H1 (cell line): ENCODE results near the gene TSHZ2. TPM values are rescaled to one million over a fixed set of nuclear protein-coding genes. Genes with fewer than 3 reads are reported as not detected.

ENCODE experiments used
- CTCF ChIA-PET: fragments of 300-600 bp; sonication (Branson Sonifier 250); formaldehyde crosslinking; loops from one replicate; lab custom pipeline; 2021; ENCODE audit not compliant: partially characterized antibody; lab: Charles Lee
- POLR2A ChIA-PET: fragments of 300-600 bp; sonication (Branson Sonifier 250); formaldehyde crosslinking; loops from one replicate; lab custom pipeline; 2021; ENCODE audit warnings: inconsistent platforms; ENCODE audit not compliant: partially characterized antibody; lab: Charles Lee
- DNase-seq, 2 experiments: peaks; one replicate each; pipeline versions ENCODE4 v3.0.0 to v3.0.0-alpha.2; 2010 to 2022; ENCODE audit warnings: low spot score in 2 of 2, low read depth in 1 of 2, mixed read lengths in 1 of 2
- FAIRE-seq: peaks from 2 replicates; lab custom pipeline; 2011; peaks lifted over from hg19 to GRCh38; lab: Jason Lieb, UNC
- H2AFZ ChIP-seq: 2 replicates; pipeline ENCODE4 v1.8.1; 2012; ENCODE audit warnings: low read length, inconsistent platforms
- H2AK5ac ChIP-seq: 2 replicates; pipeline ENCODE4 v1.6.1; 2013; ENCODE audit warnings: low read depth, low read length
- H2BK120ac ChIP-seq: replicated peaks from 2 replicates; pipeline ENCODE3; 2013; ENCODE audit warnings: low read depth, low read length, inconsistent platforms
- H2BK12ac ChIP-seq: 2 replicates; pipeline ENCODE4 v1.6.1; 2013; ENCODE audit warnings: low read depth, low read length
- H2BK15ac ChIP-seq: 2 replicates; pipeline ENCODE4 v1.6.1; 2013; ENCODE audit warnings: low read length
- H2BK20ac ChIP-seq: 2 replicates; pipeline ENCODE4 v1.6.1; 2013; ENCODE audit warnings: low read length
- H2BK5ac ChIP-seq: 2 replicates; pipeline ENCODE4 v1.6.1; 2013; ENCODE audit warnings: low read depth, low read length
- H3K14ac ChIP-seq: 2 replicates; pipeline ENCODE4 v1.6.1; 2013; ENCODE audit warnings: inconsistent platforms; ENCODE audit not compliant: insufficient read length
- H3K18ac ChIP-seq: 2 replicates; pipeline ENCODE4 v1.6.1; 2013; ENCODE audit warnings: low read length; ENCODE audit errors: extremely low read depth
- H3K23ac ChIP-seq: 2 replicates; pipeline ENCODE4 v1.6.1; 2013; ENCODE audit warnings: inconsistent platforms; ENCODE audit not compliant: insufficient read length
- H3K23me2 ChIP-seq: 2 replicates; pipeline ENCODE4 v1.6.1; 2013; ENCODE audit warnings: low read depth, low read length
- H3K27ac ChIP-seq: 2 replicates; pipeline ENCODE4 v1.6.1; 2011; ENCODE audit warnings: low read depth, low read length, inconsistent platforms
- H3K27me3 ChIP-seq, 4 experiments: replicated peaks in 1 of 4; 1 replicate in 1 of 4; 2 replicates in 3 of 4; pipeline versions ENCODE4 v1.6.1 to v1.8.1; 2011 to 2013; ENCODE audit warnings: low read length in 3 of 4, mild to moderate bottlenecking in 3 of 4, inconsistent platforms in 2 of 4, mixed read lengths in 2 of 4, moderate library complexity in 1 of 4; ENCODE audit not compliant: control insufficient read depth in 3 of 4, insufficient read depth in 3 of 4; ENCODE audit errors: extremely low read depth in 1 of 4
- H3K36me3 ChIP-seq, 4 experiments: 2 replicates each; pipeline versions ENCODE4 v1.6.1 to v1.8.1; 2011 to 2013; ENCODE audit warnings: mild to moderate bottlenecking in 4 of 4, low read length in 3 of 4, moderate library complexity in 2 of 4, control low read depth in 1 of 4, inconsistent platforms in 1 of 4; ENCODE audit not compliant: insufficient read depth in 4 of 4, control insufficient read depth in 2 of 4
- H3K4ac ChIP-seq: replicated peaks from 2 replicates; pipeline ENCODE3; 2013; ENCODE audit warnings: low read length, low read depth, mixed read lengths, inconsistent platforms; ENCODE audit not compliant: insufficient read length
- H3K4me1 ChIP-seq, 4 experiments: replicated peaks in 1 of 4; 1 replicate in 1 of 4; 2 replicates in 3 of 4; pipeline versions ENCODE4 v1.6.1 to v1.8.1; 2011 to 2013; ENCODE audit warnings: low read length in 3 of 4, inconsistent platforms in 2 of 4, mixed read lengths in 1 of 4; ENCODE audit not compliant: insufficient read depth in 4 of 4, control insufficient read depth in 3 of 4
- H3K4me2 ChIP-seq, 2 experiments: 2 replicates each; pipeline versions ENCODE4 v1.6.1 to v1.8.1; 2011 to 2013; ENCODE audit warnings: low read depth in 2 of 2, low read length in 2 of 2, control low read depth in 1 of 2, inconsistent platforms in 1 of 2, mild to moderate bottlenecking in 1 of 2; ENCODE audit not compliant: insufficient read depth in 1 of 2
- H3K4me3 ChIP-seq, 4 experiments: fragments of 200-600, 300-600 bp in 1 of 4; sonication (generic), shearing (Covaris generic), sonication (Bioruptor Twin) in 1 of 4; 2 replicates each; pipeline versions ENCODE4 v1.5.1 to v1.8.1; 2011 to 2016; ENCODE audit warnings: low read length in 4 of 4, low read depth in 3 of 4, control low read depth in 2 of 4, inconsistent platforms in 2 of 4, mild to moderate bottlenecking in 2 of 4, mixed read lengths in 1 of 4, moderate library complexity in 1 of 4; ENCODE audit not compliant: insufficient read depth in 2 of 4; ENCODE audit errors: extremely low read depth in 1 of 4
- H3K56ac ChIP-seq: replicated peaks from 2 replicates; pipeline ENCODE3; 2013; ENCODE audit warnings: low read depth, mild to moderate bottlenecking, mixed read lengths, low read length, inconsistent platforms; ENCODE audit not compliant: insufficient read length
- H3K79me1 ChIP-seq: 2 replicates; pipeline ENCODE4 v1.6.1; 2013; ENCODE audit warnings: low read depth, low read length, control low read depth
- H3K79me2 ChIP-seq, 2 experiments: 2 replicates each; pipeline versions ENCODE4 v1.6.1 to v1.8.1; 2012 to 2013; ENCODE audit warnings: low read length in 2 of 2, mild to moderate bottlenecking in 2 of 2, inconsistent platforms in 1 of 2; ENCODE audit not compliant: insufficient read depth in 2 of 2, control insufficient read depth in 1 of 2
- H3K9ac ChIP-seq, 4 experiments: replicated peaks in 1 of 4; 1 replicate in 1 of 4; 2 replicates in 3 of 4; pipeline versions ENCODE4 v1.6.1 to v1.8.1; 2011 to 2013; ENCODE audit warnings: low read depth in 3 of 4, low read length in 3 of 4, control low read depth in 2 of 4, mild to moderate bottlenecking in 2 of 4, moderate library complexity in 2 of 4, inconsistent platforms in 1 of 4; ENCODE audit errors: extremely low read depth in 1 of 4
- H3K9me3 ChIP-seq, 2 experiments: 2 replicates each; pipeline versions ENCODE4 v1.6.1 to v1.8.1; 2012 to 2013; ENCODE audit warnings: mild to moderate bottlenecking in 2 of 2, moderate library complexity in 2 of 2, control low read depth in 1 of 2, inconsistent platforms in 1 of 2, low read depth in 1 of 2, low read length in 1 of 2, mixed read lengths in 1 of 2; ENCODE audit not compliant: insufficient read depth in 2 of 2
- H4K20me1 ChIP-seq, 2 experiments: replicated peaks in 1 of 2; 2 replicates each; pipeline versions ENCODE3 to v1.8.1; 2011 to 2013; ENCODE audit warnings: inconsistent platforms in 2 of 2, low read length in 2 of 2, mild to moderate bottlenecking in 1 of 2; ENCODE audit not compliant: insufficient read depth in 2 of 2, control insufficient read depth in 1 of 2
- H4K5ac ChIP-seq: 2 replicates; pipeline ENCODE4 v1.6.1; 2013; ENCODE audit warnings: low read length, low read depth, mixed read lengths, inconsistent platforms; ENCODE audit not compliant: insufficient read length
- H4K8ac ChIP-seq: 2 replicates; pipeline ENCODE4 v1.8.0; 2013; ENCODE audit warnings: mild to moderate bottlenecking, moderate library complexity, low read length, inconsistent platforms; ENCODE audit not compliant: insufficient read depth; ENCODE audit errors: extremely low read depth
- H4K91ac ChIP-seq: replicated peaks from 2 replicates; pipeline ENCODE3; 2013; ENCODE audit warnings: low read length, mixed read lengths, inconsistent platforms; ENCODE audit not compliant: insufficient read length
- CEBPB ChIP-seq: IDR thresholded peaks from 2 replicates; pipeline ENCODE4 v1.6.1; 2012; ENCODE audit warnings: low read depth, low read length
- CHD2 ChIP-seq: IDR thresholded peaks from 2 replicates; pipeline ENCODE4 v1.6.1; 2012; ENCODE audit warnings: low read length, improper control_type of control experiment
- CREB1 ChIP-seq: IDR thresholded peaks from 2 replicates; pipeline ENCODE4 v1.6.1; 2012; ENCODE audit warnings: inconsistent platforms
- EGR1 ChIP-seq: IDR thresholded peaks from 2 replicates; pipeline ENCODE4 v1.6.1; 2011; ENCODE audit warnings: low read depth, low read length, borderline replicate concordance
- FOSL1 ChIP-seq: IDR thresholded peaks from 2 replicates; pipeline ENCODE4 v1.6.1; 2011; ENCODE audit warnings: mild to moderate bottlenecking, low read depth, low read length, moderate library complexity; ENCODE audit not compliant: insufficient read depth
- GABPA ChIP-seq: IDR thresholded peaks from 2 replicates; pipeline ENCODE4 v1.6.1; 2011; ENCODE audit warnings: mild to moderate bottlenecking, low read length, moderate library complexity, borderline replicate concordance; ENCODE audit not compliant: insufficient read depth
- JUN ChIP-seq: IDR thresholded peaks from 2 replicates; pipeline ENCODE4 v1.6.1; 2011; ENCODE audit warnings: low read depth, mild to moderate bottlenecking, improper control_type of control experiment, low read length
- KDM4A ChIP-seq: IDR thresholded peaks from one replicate; pipeline ENCODE4 v1.7.1; 2012; ENCODE audit warnings: low read depth, mild to moderate bottlenecking, moderate library complexity, low read length, inconsistent platforms; ENCODE audit not compliant: severe bottlenecking
- RFX5 ChIP-seq: IDR thresholded peaks from 2 replicates; pipeline ENCODE4 v1.6.1; 2011; ENCODE audit warnings: low read depth, low read length, improper control_type of control experiment, borderline replicate concordance
- SIX5 ChIP-seq: IDR thresholded peaks from 2 replicates; pipeline ENCODE4 v1.6.1; 2011; ENCODE audit warnings: mild to moderate bottlenecking, low read depth, low read length
- SP1 ChIP-seq: IDR thresholded peaks from 2 replicates; pipeline ENCODE4 v1.6.1; 2011; ENCODE audit warnings: low read depth, low read length
- TAF1 ChIP-seq: IDR thresholded peaks from 2 replicates; pipeline ENCODE4 v1.6.1; 2011; ENCODE audit warnings: mild to moderate bottlenecking, low read depth, low read length
- TAF7 ChIP-seq: optimal IDR thresholded peaks from 2 replicates; pipeline ENCODE3; 2011; ENCODE audit warnings: low read depth, mild to moderate bottlenecking, inconsistent platforms, low read length, moderate library complexity, borderline replicate concordance
- TEAD4 ChIP-seq: IDR thresholded peaks from 2 replicates; pipeline ENCODE4 v1.6.1; 2012; ENCODE audit warnings: low read depth, low read length, inconsistent platforms, mixed read lengths
- WGBS, 2 experiments: shearing (Covaris generic) in 1 of 2; methylation state at CpG; one replicate each; pipeline versions ENCODE4 v1.1.6 to v1.1.7; 2013 to 2015; ENCODE audit warnings: low lambda C conversion rate in 2 of 2, mixed read lengths in 2 of 2, inconsistent platforms in 1 of 2, low coverage in 1 of 2, missing lambda C conversion rate in 1 of 2; ENCODE audit not compliant: insufficient replicate concordance in 2 of 2, insufficient coverage in 1 of 2, insufficient read length in 1 of 2; ENCODE audit errors: extremely low coverage in 1 of 2, missing lambda C conversion rate in 1 of 2; 5-methylcytosine and 5-hydroxymethylcytosine counted together
- polyA plus RNA-seq, 7 experiments: library from polyadenylated mRNA; depleted of rRNA in 3 of 7; stranded (reverse) in 5 of 7; unstranded in 2 of 7; fragments of >200 nt in 5 of 7; fragments of 200-250 nt in 2 of 7; gene quantifications; 1 replicate in 5 of 7; 2 replicates in 1 of 7; 4 replicates in 1 of 7; pipeline versions ENCODE4 v1.2.1 to v1.2.3, GENCODE V29; 2011 to 2013; ENCODE audit warnings: missing spikeins in 2 of 7, mixed read lengths in 2 of 7
- total RNA-seq: library from RNA; stranded (reverse); fragmentation: NEBNext Ultra II Directional; extraction: Animal tissue kit (Norgen Biotek cat#: 25700); gene quantifications from 2 replicates; pipeline ENCODE4 v1.2.1, GENCODE V29; 2021
- TF ChIP-seq, protein P1 (sequence below): IDR thresholded peaks from 2 replicates; pipeline ENCODE4 v1.6.1; 2011; ENCODE audit warnings: low read depth, mild to moderate bottlenecking, low read length; ENCODE audit not compliant: insufficient read depth

The TSHZ2 gene
- total and polyA plus RNA-seq, 2 of the 8 experiments (the other 6 are each of a cell fraction or from before 2014, with no cell fraction given), result 0.14 to 0.30 TPM

DNA sequence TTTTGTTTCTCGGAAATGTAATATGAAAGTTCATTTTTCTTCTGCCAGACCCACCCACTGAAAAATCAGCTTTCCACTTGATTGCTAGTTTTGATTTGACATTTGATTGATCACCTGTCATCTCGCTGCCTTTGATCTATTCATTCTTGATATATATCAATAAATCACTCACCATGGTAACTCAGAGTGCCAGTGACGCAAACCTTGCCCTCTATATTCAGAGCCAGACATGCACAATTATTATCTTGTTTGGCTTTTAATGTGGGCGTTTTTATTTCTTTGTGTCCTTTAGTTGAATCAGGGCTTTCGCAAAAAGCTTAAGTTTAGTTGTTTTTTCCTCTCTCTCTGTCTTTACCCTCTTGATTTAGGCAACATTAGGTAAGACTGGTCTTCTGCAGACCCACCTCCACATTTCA, 2.0 kb downstream of the TSHZ2 start:
- no peak overlapping the region for H2AK5ac ChIP-seq
- H3K9me3 ChIP-seq, result no peaks in the 10 kb centered on the region
- no peak overlapping the region for H4K5ac ChIP-seq
- H3K27me3 ChIP-seq, result peaks cover 0 to 8% (median 0%) of the 10 kb centered on the region in 4 experiments; a peak in 4 of 7 replicates
- no peaks in the 10 kb centered on the region for H3K36me3 ChIP-seq
- 90% methylated on average over 5 of the region's 5 CpGs; no CpG with 5 or more reads in 1 of the 2 experiments for WGBS, 2 experiments
- no peak overlapping the region for H2AFZ ChIP-seq
- no peak for FAIRE-seq
- POLR2A ChIA-PET, result no interaction called here
- no peak overlapping the region for H3K4me3 ChIP-seq
- no peak overlapping the region; a peak in 1 of 4 replicates for H3K4me2 ChIP-seq
- CTCF ChIA-PET, result interaction anchor here (1.0 kb wide), 1 partner anchor 182 kb away, joined by 3 read pairs; no protein-coding TSS in a partner anchor
- H3K9ac ChIP-seq, result no peak overlapping the region
- H2BK120ac ChIP-seq, result no peak overlapping the region
- no peak overlapping the region for H3K23ac ChIP-seq
- H3K79me1 ChIP-seq, result no peaks in the 10 kb centered on the region
- H3K4ac ChIP-seq, result no peak overlapping the region
- H2BK20ac ChIP-seq, result no peak overlapping the region
- H2BK5ac ChIP-seq, result no peak overlapping the region
- no peaks in the 10 kb centered on the region for H3K79me2 ChIP-seq
- no peaks in the 10 kb centered on the region for H4K20me1 ChIP-seq
- H4K91ac ChIP-seq, result no peak overlapping the region
- no peak overlapping the region for H3K56ac ChIP-seq
- no peak overlapping the region for H3K27ac ChIP-seq
- H3K18ac ChIP-seq, result no peak overlapping the region
- no peak for TF ChIP-seq EGR1
- TF ChIP-seq JUN, result no peak
- TF ChIP-seq TAF7, result no peak
- no peak for TF ChIP-seq CREB1
- no peak for TF ChIP-seq KDM4A
- TF ChIP-seq TEAD4, result no peak
- no peak for TF ChIP-seq CHD2
- TF ChIP-seq, protein P1, sequence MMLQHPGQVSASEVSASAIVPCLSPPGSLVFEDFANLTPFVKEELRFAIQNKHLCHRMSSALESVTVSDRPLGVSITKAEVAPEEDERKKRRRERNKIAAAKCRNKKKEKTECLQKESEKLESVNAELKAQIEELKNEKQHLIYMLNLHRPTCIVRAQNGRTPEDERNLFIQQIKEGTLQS, result no peak
- TF ChIP-seq TAF1, result no peak
- no peak for TF ChIP-seq SP1
- TF ChIP-seq RFX5, result no peak
- no peak for TF ChIP-seq FOSL1
- no peak for TF ChIP-seq GABPA
- TF ChIP-seq SIX5, result no peak
- no peak for TF ChIP-seq CEBPB
- H3K23me2 ChIP-seq, result peaks cover 15% of the 10 kb centered on the region
- H2BK12ac ChIP-seq, result no peak overlapping the region
- no peak for DNase-seq
- no peak overlapping the region for H2BK15ac ChIP-seq
- H4K8ac ChIP-seq, result no peak overlapping the region
- no peak overlapping the region for H3K14ac ChIP-seq
- H3K4me1 ChIP-seq, result no peaks in the 10 kb centered on the region
